Neural progenitor cell (in vitro differentiated cells): Measurements from ENCODE around the gene POU5F1. TPM values are rescaled to one million over a fixed set of nuclear protein-coding genes. Genes with fewer than 3 reads are reported as not detected.

ENCODE experiments used
- DNase-seq: peaks from one replicate; pipeline ENCODE4 v3.0.0-alpha.2; 2016; ENCODE audit warnings: low spot score
- H2AFZ ChIP-seq: fragments of 200-600 bp; sonication (generic); replicated peaks from 2 replicates; pipeline ENCODE4 v1.6.1; 2016; ENCODE audit warnings: antibody characterized with exemption
- H3F3A ChIP-seq: fragments of 200-600 bp; sonication (generic); 2 replicates; pipeline ENCODE4 v1.6.1; 2016; ENCODE audit warnings: antibody characterized with exemption, low read depth
- H3K27ac ChIP-seq: fragments of 200-600 bp; sonication (generic); 2 replicates; pipeline ENCODE4 v1.5.1; 2016; ENCODE audit warnings: mild to moderate bottlenecking
- H3K27me3 ChIP-seq: fragments of 200-600 bp; sonication (generic); 2 replicates; pipeline ENCODE4 v1.6.1; 2016; ENCODE audit warnings: mild to moderate bottlenecking, moderate library complexity
- H3K36me3 ChIP-seq: fragments of 200-600 bp; sonication (generic); 2 replicates; pipeline ENCODE4 v1.5.1; 2016
- H3K4me1 ChIP-seq: fragments of 200-600 bp; sonication (generic); 2 replicates; pipeline ENCODE4 v1.6.1; 2016; ENCODE audit warnings: mixed run types
- H3K4me2 ChIP-seq: fragments of 200-600 bp; sonication (generic); 2 replicates; pipeline ENCODE4 v1.6.1; 2016
- H3K4me3 ChIP-seq: fragments of 200-600 bp; sonication (generic); 2 replicates; pipeline ENCODE4 v1.5.1; 2016
- H3K79me2 ChIP-seq: fragments of 200-600 bp; sonication (generic); 2 replicates; pipeline ENCODE4 v1.6.1; 2016; ENCODE audit warnings: low read depth
- H3K9ac ChIP-seq: fragments of 200-600 bp; sonication (generic); 2 replicates; pipeline ENCODE4 v1.6.1; 2016
- H3K9me3 ChIP-seq: fragments of 200-600 bp; sonication (generic); 2 replicates; pipeline ENCODE4 v1.5.1; 2016; ENCODE audit warnings: low read depth
- H4K20me1 ChIP-seq: fragments of 200-600 bp; sonication (generic); 2 replicates; pipeline ENCODE4 v1.6.1; 2016; ENCODE audit warnings: low read depth
- H3K27ac Mint-ChIP-seq: 3 replicates; pipeline ENCODE4 v1.8.0; 2021; ENCODE audit warnings: mixed read lengths
- H3K27me3 Mint-ChIP-seq: 2 replicates; pipeline ENCODE4 v1.8.0; 2022; ENCODE audit warnings: low read depth, mild to moderate bottlenecking, inconsistent platforms, moderate library complexity, mixed read lengths; ENCODE audit not compliant: insufficient read depth
- H3K36me3 Mint-ChIP-seq: 3 replicates; pipeline ENCODE4 v1.8.0; 2021; ENCODE audit warnings: mixed read lengths
- H3K4me1 Mint-ChIP-seq: 3 replicates; pipeline ENCODE4 v1.8.0; 2021; ENCODE audit warnings: mixed read lengths
- H3K4me3 Mint-ChIP-seq: 3 replicates; pipeline ENCODE4 v1.8.0; 2021; ENCODE audit warnings: mild to moderate bottlenecking, moderate library complexity, mixed read lengths
- H3K9me3 Mint-ChIP-seq: 3 replicates; pipeline ENCODE4 v1.8.0; 2020; ENCODE audit warnings: mixed read lengths
- EZH2 ChIP-seq: fragments of 200-600 bp; sonication (generic); IDR thresholded peaks from 2 replicates; pipeline ENCODE4 v1.6.1; 2017; ENCODE audit warnings: antibody characterized with exemption, mild to moderate bottlenecking, moderate library complexity
- EZH2phosphoT487 ChIP-seq: fragments of 200-600 bp; sonication (generic); IDR thresholded peaks from 2 replicates; pipeline ENCODE4 v1.6.1; 2017; ENCODE audit warnings: antibody characterized with exemption
- total RNA-seq: library from RNA; depleted of rRNA; stranded (reverse); fragments of >200 nt; gene quantifications from 2 replicates; pipeline ENCODE4 v1.2.3, GENCODE V29; 2015; ENCODE audit warnings: low replicate concordance
- TF ChIP-seq, protein P1 (sequence below): fragments of 200-600 bp; sonication (generic); IDR thresholded peaks from 2 replicates; pipeline ENCODE4 v1.5.1; 2017; ENCODE audit warnings: antibody characterized with exemption, mild to moderate bottlenecking

The POU5F1 gene
- total RNA-seq, 1 donor from 2014 or later = 17.4 TPM

DNA sequence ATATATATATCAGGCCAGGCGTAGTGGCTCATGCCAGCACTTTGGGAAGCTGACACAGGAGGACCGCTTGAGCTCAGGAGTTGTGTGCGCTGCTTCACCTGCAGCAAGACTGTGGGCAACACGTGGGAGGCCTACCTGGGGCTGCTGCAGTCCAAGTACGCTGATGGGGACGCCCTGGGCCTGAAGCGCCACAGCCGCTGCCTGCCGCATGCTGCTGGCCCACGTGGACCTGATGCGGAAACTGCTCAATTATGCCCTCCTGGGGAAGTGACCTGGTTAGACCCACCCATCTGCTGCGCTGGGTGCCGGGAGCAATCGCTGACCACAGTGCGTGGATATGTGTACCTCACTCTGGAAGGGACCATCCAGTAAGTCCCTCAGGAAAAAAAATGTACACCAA lies 29.8 kb downstream of the POU5F1 start:
- Mint-ChIP-seq H3K27ac (no peak overlapping the region), H3K36me3 (peaks cover 9% of the 10 kb centered on the region), H3K4me1 (peaks cover 27% of the 10 kb centered on the region), H3K4me3 (no peak overlapping the region), H3K27me3 (peaks cover 8% of the 10 kb centered on the region), H3K9me3 (peaks cover 3% of the 10 kb centered on the region)
- no peaks in the 10 kb centered on the region for H3K79me2 ChIP-seq
- H3K4me2 ChIP-seq = no peak overlapping the region
- H3K27ac ChIP-seq = no peak overlapping the region
- H3K27me3 ChIP-seq = no peaks in the 10 kb centered on the region
- DNase-seq = no peak
- H3K9ac ChIP-seq = no peak overlapping the region
- H4K20me1 ChIP-seq = no peaks in the 10 kb centered on the region
- TF ChIP-seq, protein P1, sequence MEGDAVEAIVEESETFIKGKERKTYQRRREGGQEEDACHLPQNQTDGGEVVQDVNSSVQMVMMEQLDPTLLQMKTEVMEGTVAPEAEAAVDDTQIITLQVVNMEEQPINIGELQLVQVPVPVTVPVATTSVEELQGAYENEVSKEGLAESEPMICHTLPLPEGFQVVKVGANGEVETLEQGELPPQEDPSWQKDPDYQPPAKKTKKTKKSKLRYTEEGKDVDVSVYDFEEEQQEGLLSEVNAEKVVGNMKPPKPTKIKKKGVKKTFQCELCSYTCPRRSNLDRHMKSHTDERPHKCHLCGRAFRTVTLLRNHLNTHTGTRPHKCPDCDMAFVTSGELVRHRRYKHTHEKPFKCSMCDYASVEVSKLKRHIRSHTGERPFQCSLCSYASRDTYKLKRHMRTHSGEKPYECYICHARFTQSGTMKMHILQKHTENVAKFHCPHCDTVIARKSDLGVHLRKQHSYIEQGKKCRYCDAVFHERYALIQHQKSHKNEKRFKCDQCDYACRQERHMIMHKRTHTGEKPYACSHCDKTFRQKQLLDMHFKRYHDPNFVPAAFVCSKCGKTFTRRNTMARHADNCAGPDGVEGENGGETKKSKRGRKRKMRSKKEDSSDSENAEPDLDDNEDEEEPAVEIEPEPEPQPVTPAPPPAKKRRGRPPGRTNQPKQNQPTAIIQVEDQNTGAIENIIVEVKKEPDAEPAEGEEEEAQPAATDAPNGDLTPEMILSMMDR = no peak
- TF ChIP-seq EZH2 (no peak), EZH2phosphoT487 (no peak)
- H2AFZ ChIP-seq = no peak overlapping the region
- no peaks in the 10 kb centered on the region for H3K9me3 ChIP-seq
- H3K36me3 ChIP-seq = no peaks in the 10 kb centered on the region
- peaks cover 17% of the 10 kb centered on the region for H3F3A ChIP-seq
- peaks cover 16% of the 10 kb centered on the region for H3K4me1 ChIP-seq
- H3K4me3 ChIP-seq = no peak overlapping the region

DNA sequence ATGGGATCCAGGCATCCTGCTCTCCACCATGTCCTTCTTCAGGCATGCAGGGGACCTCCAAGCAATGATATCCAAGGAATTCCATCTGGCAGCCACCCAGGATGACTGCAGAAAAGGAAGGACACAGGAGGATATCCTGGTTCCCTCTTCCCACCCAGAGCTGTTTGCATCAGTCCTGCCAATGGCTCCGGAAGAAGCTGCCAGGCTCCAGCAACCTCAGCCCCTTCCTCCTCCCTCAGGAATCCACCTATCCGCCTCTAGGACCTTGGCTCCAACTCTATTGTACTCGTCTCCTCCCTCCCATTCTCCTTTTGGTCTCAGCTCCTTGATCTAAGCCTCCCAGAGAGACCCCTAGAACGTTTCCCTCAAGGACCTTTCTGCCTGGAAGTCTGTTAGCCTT lies 30.9 kb downstream of the POU5F1 start:
- peaks cover 27% of the 10 kb centered on the region for H3K4me1 Mint-ChIP-seq
- peak; percentile 59 for DNase-seq
- H3K4me3 Mint-ChIP-seq = no peak overlapping the region

GRCh38 chr6:31138982-31139381 lies 31.5 kb downstream of the POU5F1 start, which contains the start of gene PSORS1C2:
Gene PSORS1C2, minus strand, starts transcription at chr6:31139066. Its CDS starts 40 bp downstream, at chr6:31139026.
- H3K9me3 Mint-ChIP-seq = peaks cover 3% of the 10 kb centered on the region
- H3K4me3 Mint-ChIP-seq = no peak within 1 kb of the TSS
- Histone ChIP-seq H4K20me1 (no peaks in the 10 kb centered on the region), H3K27ac (no peak within 1 kb of the TSS), H3K4me2 (no peak within 1 kb of the TSS), H3K4me3 (no peak within 1 kb of the TSS), H2AFZ (peak within 1 kb of the TSS; percentile 26), H3F3A (peaks cover 17% of the 10 kb centered on the region), H3K36me3 (no peaks in the 10 kb centered on the region), H3K4me1 (peaks cover 16% of the 10 kb centered on the region), H3K9ac (no peak within 1 kb of the TSS), H3K27me3 (no peaks in the 10 kb centered on the region), H3K9me3 (no peaks in the 10 kb centered on the region), H3K79me2 (no peaks in the 10 kb centered on the region)
- peak within 1 kb of the TSS; percentile 40 for H3K27ac Mint-ChIP-seq
- H3K36me3 Mint-ChIP-seq = peaks cover 5% of the 10 kb centered on the region
- peaks cover 8% of the 10 kb centered on the region for H3K27me3 Mint-ChIP-seq
- peaks cover 27% of the 10 kb centered on the region for H3K4me1 Mint-ChIP-seq
- TF ChIP-seq EZH2 (no peak), EZH2phosphoT487 (no peak)
- TF ChIP-seq, protein P1 = no peak
- no peak for DNase-seq

More for the DNA sequence above, 30.9 kb downstream of the POU5F1 start:
- Histone ChIP-seq H3K79me2 (no peaks in the 10 kb centered on the region), H3F3A (peaks cover 17% of the 10 kb centered on the region), H3K27me3 (no peaks in the 10 kb centered on the region), H3K4me3 (no peak overlapping the region), H3K36me3 (no peaks in the 10 kb centered on the region), H3K9me3 (no peaks in the 10 kb centered on the region), H3K4me2 (no peak overlapping the region), H2AFZ (peak overlapping the region; percentile 26), H3K27ac (no peak overlapping the region), H4K20me1 (no peaks in the 10 kb centered on the region), H3K4me1 (peaks cover 16% of the 10 kb centered on the region), H3K9ac (no peak overlapping the region)
- H3K9me3 Mint-ChIP-seq = peaks cover 3% of the 10 kb centered on the region
- peaks cover 8% of the 10 kb centered on the region for H3K27me3 Mint-ChIP-seq
- peaks cover 8% of the 10 kb centered on the region for H3K36me3 Mint-ChIP-seq
- peak overlapping the region; percentile 40 for H3K27ac Mint-ChIP-seq
- TF ChIP-seq EZH2phosphoT487 = no peak
- TF ChIP-seq EZH2 = no peak
- TF ChIP-seq, protein P1 = no peak
